Measurements from ENCODE around the gene MYLK3. TPM values are rescaled to one million over a fixed set of nuclear protein-coding genes. Genes with fewer than 3 reads are reported as not detected.

MYLK3 gene
- total RNA-seq, 4 donors from 2014 or later, result not detected

- H3K4me3 ChIP-seq, result no peak overlapping the region
- H3K36me3 ChIP-seq, result no peaks in the 10 kb centered on the region
- H3K27ac ChIP-seq, result no peak overlapping the region
- H3K9me3 ChIP-seq, result no peaks in the 10 kb centered on the region
- TF ChIP-seq, protein P1, sequence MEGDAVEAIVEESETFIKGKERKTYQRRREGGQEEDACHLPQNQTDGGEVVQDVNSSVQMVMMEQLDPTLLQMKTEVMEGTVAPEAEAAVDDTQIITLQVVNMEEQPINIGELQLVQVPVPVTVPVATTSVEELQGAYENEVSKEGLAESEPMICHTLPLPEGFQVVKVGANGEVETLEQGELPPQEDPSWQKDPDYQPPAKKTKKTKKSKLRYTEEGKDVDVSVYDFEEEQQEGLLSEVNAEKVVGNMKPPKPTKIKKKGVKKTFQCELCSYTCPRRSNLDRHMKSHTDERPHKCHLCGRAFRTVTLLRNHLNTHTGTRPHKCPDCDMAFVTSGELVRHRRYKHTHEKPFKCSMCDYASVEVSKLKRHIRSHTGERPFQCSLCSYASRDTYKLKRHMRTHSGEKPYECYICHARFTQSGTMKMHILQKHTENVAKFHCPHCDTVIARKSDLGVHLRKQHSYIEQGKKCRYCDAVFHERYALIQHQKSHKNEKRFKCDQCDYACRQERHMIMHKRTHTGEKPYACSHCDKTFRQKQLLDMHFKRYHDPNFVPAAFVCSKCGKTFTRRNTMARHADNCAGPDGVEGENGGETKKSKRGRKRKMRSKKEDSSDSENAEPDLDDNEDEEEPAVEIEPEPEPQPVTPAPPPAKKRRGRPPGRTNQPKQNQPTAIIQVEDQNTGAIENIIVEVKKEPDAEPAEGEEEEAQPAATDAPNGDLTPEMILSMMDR (IDR thresholded peaks at IDR 0.05), result no peak
- TF ChIP-seq POLR2A (IDR thresholded peaks at IDR 0.05), result no peak
- H3K27me3 ChIP-seq, result no peaks in the 10 kb centered on the region
- DNase-seq, result no peak
- no peaks in the 10 kb centered on the region for H3K4me1 ChIP-seq
Measured at GRCh38 chr16:46730126-46730525, 18.0 kb downstream of the MYLK3 start.

DNA sequence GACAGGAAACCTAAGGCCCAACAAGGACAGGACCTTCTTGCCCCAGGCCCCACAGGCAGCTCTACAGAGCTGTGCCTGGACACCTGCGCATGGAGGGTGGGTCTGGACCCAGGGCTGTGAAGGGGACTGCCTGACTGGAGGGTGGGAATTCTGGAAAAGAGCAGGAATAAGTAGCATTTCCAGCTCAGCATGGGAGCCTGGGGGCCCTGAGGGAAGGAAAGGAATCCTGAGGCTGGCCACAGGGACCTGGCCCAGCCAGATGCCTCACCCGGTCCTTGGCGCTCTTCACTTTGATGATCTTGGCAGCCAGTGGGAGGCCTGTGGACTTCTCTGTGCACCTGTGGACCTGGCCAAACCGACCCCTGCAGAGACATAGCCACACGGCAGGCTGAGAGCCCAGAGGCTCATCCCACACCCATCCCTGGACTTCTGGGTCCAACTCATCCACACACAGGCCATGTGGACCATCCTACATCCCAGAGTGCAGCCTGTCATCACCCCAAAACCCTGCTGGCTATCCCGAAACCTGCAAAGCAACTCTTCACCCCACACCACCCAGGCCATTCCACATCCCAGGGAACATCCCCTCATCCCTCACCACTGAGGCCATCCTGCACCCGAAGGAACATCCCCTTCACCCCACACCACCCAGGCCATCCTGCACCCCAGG is 18.7 kb downstream of the MYLK3 start:
- Histone ChIP-seq H3K4me1 (no peaks in the 10 kb centered on the region), H3K9me3 (no peaks in the 10 kb centered on the region), H3K36me3 (no peaks in the 10 kb centered on the region), H3K4me3 (no peak overlapping the region), H3K27me3 (no peaks in the 10 kb centered on the region), H3K27ac (no peak overlapping the region)
- no peak for TF ChIP-seq POLR2A (IDR thresholded peaks at IDR 0.05)
- TF ChIP-seq, protein P1 (IDR thresholded peaks at IDR 0.05), result no peak
- DNase-seq, result no peak

- H3K36me3 ChIP-seq, result no peaks in the 10 kb centered on the region
- no peaks in the 10 kb centered on the region for H3K9me3 ChIP-seq
- no peak overlapping the region for H3K27ac ChIP-seq
- DNase-seq, result no peak
- H3K4me3 ChIP-seq, result no peak overlapping the region
- no peaks in the 10 kb centered on the region for H3K27me3 ChIP-seq
- H3K4me1 ChIP-seq, result no peaks in the 10 kb centered on the region
- no peak for TF ChIP-seq POLR2A (IDR thresholded peaks at IDR 0.05)
- TF ChIP-seq, protein P1 (IDR thresholded peaks at IDR 0.05), result no peak
Measured at GRCh38 chr16:46728806-46729205, 19.3 kb downstream of the MYLK3 start.

GRCh38 chr16:46727630-46728029 is 20.5 kb downstream of the MYLK3 start:
- H3K4me1 ChIP-seq, result no peaks in the 10 kb centered on the region
- TF ChIP-seq POLR2A (IDR thresholded peaks at IDR 0.05), result no peak
- TF ChIP-seq, protein P1 (IDR thresholded peaks at IDR 0.05), result no peak
- no peak overlapping the region for H3K27ac ChIP-seq
- H3K4me3 ChIP-seq, result no peak overlapping the region
- no peaks in the 10 kb centered on the region for H3K9me3 ChIP-seq
- no peak for DNase-seq
- no peaks in the 10 kb centered on the region for H3K36me3 ChIP-seq
- no peaks in the 10 kb centered on the region for H3K27me3 ChIP-seq

GRCh38 chr16:46727184-46727583 is 21.0 kb downstream of the MYLK3 start:
- Histone ChIP-seq H3K27me3 (no peaks in the 10 kb centered on the region), H3K4me3 (no peak overlapping the region), H3K36me3 (no peaks in the 10 kb centered on the region), H3K27ac (no peak overlapping the region), H3K4me1 (no peaks in the 10 kb centered on the region), H3K9me3 (no peaks in the 10 kb centered on the region)
- DNase-seq, result no peak
- no peak for TF ChIP-seq POLR2A (IDR thresholded peaks at IDR 0.05)
- TF ChIP-seq, protein P1 (IDR thresholded peaks at IDR 0.05), result no peak

GRCh38 chr16:46721885-46722284 is 26.3 kb downstream of the MYLK3 start:
- Histone ChIP-seq H3K36me3 (no peaks in the 10 kb centered on the region), H3K27ac (no peak overlapping the region), H3K4me3 (no peak overlapping the region), H3K4me1 (no peaks in the 10 kb centered on the region), H3K27me3 (no peaks in the 10 kb centered on the region), H3K9me3 (no peaks in the 10 kb centered on the region)
- TF ChIP-seq, protein P1 (IDR thresholded peaks at IDR 0.05), result no peak
- TF ChIP-seq POLR2A (IDR thresholded peaks at IDR 0.05), result no peak
- DNase-seq, result no peak
